HG02981 (cell line): ENCODE results near the gene ITGAL.
A peak's percentile ranks its signal among the peaks of the same experiment; 100 is the strongest.
"Not testable (repeated sequence)": the region's sequence is repeated elsewhere in the genome, so short reads cannot be mapped to it uniquely, and the experiment has no call there.

Source experiments
- ATAC-seq: cut with Tn5 transposase; IDR thresholded peaks from one replicate; pipeline ENCODE4 v1.9.1; 2021; ENCODE audit warnings: mild to moderate bottlenecking, moderate library complexity; ENCODE audit not compliant: unreplicated experiment

The ITGAL gene

GRCh38 chr16:30472328-30472942, at the start of gene ITGAL:
TSS of gene ITGAL (plus strand) at chr16:30472742. CDS start at chr16:30472838, 96 bp downstream.
- peak; percentile 49 for ATAC-seq

- no peak for ATAC-seq
Measured at GRCh38 chr16:30428055-30428454, 44.5 kb upstream of the ITGAL start.

GRCh38 chr16:30429418-30429677, 43.2 kb upstream of the ITGAL start:
- no peak for ATAC-seq

GRCh38 chr16:30429678-30430427, 42.7 kb upstream of the ITGAL start, which contains the start of gene DCTPP1:
TSS of gene DCTPP1 (minus strand) at chr16:30430030. CDS start at chr16:30429980, 50 bp downstream.
- peak; percentile 96 for ATAC-seq

- ATAC-seq: no peak
Measured at GRCh38 chr16:30430428-30430970, 42.0 kb upstream of the ITGAL start.

- no peak for ATAC-seq
Measured at GRCh38 chr16:30434852-30435251, 37.7 kb upstream of the ITGAL start.

GRCh38 chr16:30437511-30438046, 35.0 kb upstream of the ITGAL start:
- no peak for ATAC-seq

- no peak for ATAC-seq
Measured at GRCh38 chr16:30438835-30439234, 33.7 kb upstream of the ITGAL start.

GRCh38 chr16:30439720-30440348, 32.7 kb upstream of the ITGAL start:
- ATAC-seq: no peak

GRCh38 chr16:30443631-30444030, 28.9 kb upstream of the ITGAL start:
- no peak for ATAC-seq

- ATAC-seq: no peak
Measured at GRCh38 chr16:30444231-30445148, 28.1 kb upstream of the ITGAL start.

- peak; percentile 6 for ATAC-seq
Measured at GRCh38 chr16:30445149-30445407, 27.5 kb upstream of the ITGAL start.

GRCh38 chr16:30445408-30446202, 26.9 kb upstream of the ITGAL start, which contains the start of gene SEPHS2:
TSS of gene SEPHS2 (minus strand) at chr16:30445874. CDS start at chr16:30445727, 147 bp downstream.
- peak; percentile 84 for ATAC-seq

- ATAC-seq: no peak
Measured at GRCh38 chr16:30446203-30446595, 26.3 kb upstream of the ITGAL start.

GRCh38 chr16:30447512-30448226, 24.9 kb upstream of the ITGAL start:
- ATAC-seq: no peak

- ATAC-seq: no peak
Measured at GRCh38 chr16:30449116-30449435, 23.5 kb upstream of the ITGAL start.

GRCh38 chr16:30452709-30453580, 19.6 kb upstream of the ITGAL start:
- ATAC-seq: not testable (repeated sequence)

GRCh38 chr16:30456302-30456701, 16.2 kb upstream of the ITGAL start:
- no peak for ATAC-seq
